Panc1 (cell line): ENCODE results near the gene LYRM1.

Source experiments
- CTCF ChIP-seq: fragments of 450-650 bp; IDR thresholded peaks from 2 replicates; pipeline ENCODE4 v1.5.1; 2017; ENCODE audit warnings: mild to moderate bottlenecking
- POLR2AphosphoS5 ChIP-seq: IDR thresholded peaks from 2 replicates; pipeline ENCODE4 v1.6.1; 2012; ENCODE audit warnings: mild to moderate bottlenecking, low read depth, low read length, moderate library complexity
- SIN3A ChIP-seq: IDR thresholded peaks from 2 replicates; pipeline ENCODE4 v1.6.1; 2012; ENCODE audit warnings: low read depth, mild to moderate bottlenecking, low read length, moderate library complexity, borderline replicate concordance; ENCODE audit not compliant: insufficient read depth
- TCF7L2 ChIP-seq: IDR thresholded peaks from 2 replicates; pipeline ENCODE4 v1.6.1; 2011; ENCODE audit warnings: mild to moderate bottlenecking, low read depth, low read length, inconsistent platforms
- TF ChIP-seq, protein P1 (sequence below), 2 experiments: IDR thresholded peaks; 2 replicates each; pipeline ENCODE4 v1.6.1; 2011 to 2012; ENCODE audit warnings: low read depth in 2 of 2, control low read depth in 1 of 2, low read length in 1 of 2, mild to moderate bottlenecking in 1 of 2, moderate library complexity in 1 of 2; ENCODE audit not compliant: insufficient read depth in 1 of 2

DNA sequence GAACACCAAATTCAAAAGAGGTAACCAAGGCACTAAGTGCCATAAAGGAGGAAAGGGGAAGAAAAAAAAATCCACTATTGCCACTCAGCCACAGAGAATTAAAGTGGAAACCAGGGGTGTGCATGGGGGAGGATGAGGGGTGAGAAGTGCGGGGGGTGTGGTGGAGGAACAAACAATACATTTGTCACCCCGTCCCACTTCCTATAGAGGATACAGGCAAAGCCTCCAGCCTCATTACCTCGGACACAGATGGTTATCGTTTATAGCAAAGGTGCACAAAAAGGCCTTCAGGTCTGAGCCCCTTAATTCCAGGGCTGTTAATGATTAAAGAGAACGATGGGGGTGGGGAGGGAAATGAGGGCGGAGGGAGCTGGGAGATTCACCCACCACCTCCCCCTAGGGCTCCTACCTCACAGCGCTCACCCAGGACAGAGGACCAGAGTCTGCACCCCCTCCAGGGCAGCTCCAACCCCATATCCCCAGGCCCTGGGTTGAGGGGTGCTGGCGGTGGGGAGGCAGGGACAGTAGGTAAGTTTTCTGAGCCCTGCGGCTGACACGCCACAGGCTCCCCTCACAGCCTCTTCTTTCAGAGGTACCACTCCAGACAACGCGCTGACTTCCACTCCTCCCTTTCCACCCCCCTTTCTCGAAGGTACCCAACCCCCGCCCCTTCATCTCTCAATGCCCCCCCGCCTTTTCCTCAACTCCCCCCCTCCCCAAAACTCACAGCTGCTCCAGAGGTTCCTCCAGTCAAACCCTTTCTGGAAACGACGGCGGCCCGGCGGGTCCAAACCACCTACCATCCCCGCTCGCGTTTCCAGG lies 883 bp upstream of the LYRM1 start:
- TF ChIP-seq CTCF (no peak), SIN3A (peak; percentile 72; the same call in 1 of the 2 replicates), POLR2AphosphoS5 (0 out of 2 replicates have a peak, but pooled peaks have one; percentile 14), TCF7L2 (no peak)
- TF ChIP-seq, protein P1, sequence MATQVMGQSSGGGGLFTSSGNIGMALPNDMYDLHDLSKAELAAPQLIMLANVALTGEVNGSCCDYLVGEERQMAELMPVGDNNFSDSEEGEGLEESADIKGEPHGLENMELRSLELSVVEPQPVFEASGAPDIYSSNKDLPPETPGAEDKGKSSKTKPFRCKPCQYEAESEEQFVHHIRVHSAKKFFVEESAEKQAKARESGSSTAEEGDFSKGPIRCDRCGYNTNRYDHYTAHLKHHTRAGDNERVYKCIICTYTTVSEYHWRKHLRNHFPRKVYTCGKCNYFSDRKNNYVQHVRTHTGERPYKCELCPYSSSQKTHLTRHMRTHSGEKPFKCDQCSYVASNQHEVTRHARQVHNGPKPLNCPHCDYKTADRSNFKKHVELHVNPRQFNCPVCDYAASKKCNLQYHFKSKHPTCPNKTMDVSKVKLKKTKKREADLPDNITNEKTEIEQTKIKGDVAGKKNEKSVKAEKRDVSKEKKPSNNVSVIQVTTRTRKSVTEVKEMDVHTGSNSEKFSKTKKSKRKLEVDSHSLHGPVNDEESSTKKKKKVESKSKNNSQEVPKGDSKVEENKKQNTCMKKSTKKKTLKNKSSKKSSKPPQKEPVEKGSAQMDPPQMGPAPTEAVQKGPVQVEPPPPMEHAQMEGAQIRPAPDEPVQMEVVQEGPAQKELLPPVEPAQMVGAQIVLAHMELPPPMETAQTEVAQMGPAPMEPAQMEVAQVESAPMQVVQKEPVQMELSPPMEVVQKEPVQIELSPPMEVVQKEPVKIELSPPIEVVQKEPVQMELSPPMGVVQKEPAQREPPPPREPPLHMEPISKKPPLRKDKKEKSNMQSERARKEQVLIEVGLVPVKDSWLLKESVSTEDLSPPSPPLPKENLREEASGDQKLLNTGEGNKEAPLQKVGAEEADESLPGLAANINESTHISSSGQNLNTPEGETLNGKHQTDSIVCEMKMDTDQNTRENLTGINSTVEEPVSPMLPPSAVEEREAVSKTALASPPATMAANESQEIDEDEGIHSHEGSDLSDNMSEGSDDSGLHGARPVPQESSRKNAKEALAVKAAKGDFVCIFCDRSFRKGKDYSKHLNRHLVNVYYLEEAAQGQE (IDR thresholded peaks at IDR 0.05; ENCODE audit: insufficient read depth in 1 of 2, low read depth in 2 of 2, low read length in 1 of 2) = no peak
